ENCODE results near the gene XRCC4.
"Not testable (repeated sequence)": the region's sequence is repeated elsewhere in the genome, so short reads cannot be mapped to it uniquely, and the experiment has no call there.

The XRCC4 gene

DNA sequence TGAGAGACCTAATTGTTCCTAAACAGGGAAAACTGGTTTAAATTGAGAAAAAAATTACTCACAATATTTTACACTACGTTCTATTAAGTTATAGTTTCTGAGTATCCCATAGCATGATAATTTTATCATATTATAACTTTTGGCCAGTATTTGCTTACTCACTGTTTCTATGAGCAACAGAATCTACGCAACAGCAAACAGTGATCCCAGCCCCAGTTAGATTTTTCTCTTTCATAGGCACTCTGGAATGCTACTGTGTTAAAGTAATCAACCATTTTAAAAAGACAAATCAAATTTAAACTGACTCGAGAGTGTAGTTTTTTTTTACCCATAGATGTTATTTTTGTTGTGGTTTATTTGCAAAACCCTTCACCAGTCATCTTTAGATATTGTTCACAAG, 107.2 kb downstream of the XRCC4 start:
- DNase-seq (ENCODE audit: low spot score): no peak

DNA sequence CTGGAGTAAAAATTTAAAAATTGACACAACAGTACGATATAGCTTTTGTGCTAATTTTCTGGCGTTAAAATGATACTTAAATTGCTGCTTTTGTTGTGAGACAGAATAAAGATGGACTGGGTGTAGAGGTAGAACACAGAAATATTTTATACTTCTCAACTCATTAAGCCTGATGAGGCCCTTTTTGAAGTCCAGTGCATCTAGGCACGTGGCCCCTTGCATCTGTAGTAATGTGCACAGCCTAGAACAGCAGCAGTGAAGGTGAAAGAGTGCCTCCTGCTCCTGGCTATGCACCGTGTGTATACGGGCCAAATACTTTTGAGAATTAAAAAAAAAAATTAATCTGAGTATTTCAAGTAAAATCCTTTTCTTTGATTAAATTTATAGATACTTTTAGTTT, 115.6 kb downstream of the XRCC4 start:
- DNase-seq (ENCODE audit: low spot score): no peak

DNA sequence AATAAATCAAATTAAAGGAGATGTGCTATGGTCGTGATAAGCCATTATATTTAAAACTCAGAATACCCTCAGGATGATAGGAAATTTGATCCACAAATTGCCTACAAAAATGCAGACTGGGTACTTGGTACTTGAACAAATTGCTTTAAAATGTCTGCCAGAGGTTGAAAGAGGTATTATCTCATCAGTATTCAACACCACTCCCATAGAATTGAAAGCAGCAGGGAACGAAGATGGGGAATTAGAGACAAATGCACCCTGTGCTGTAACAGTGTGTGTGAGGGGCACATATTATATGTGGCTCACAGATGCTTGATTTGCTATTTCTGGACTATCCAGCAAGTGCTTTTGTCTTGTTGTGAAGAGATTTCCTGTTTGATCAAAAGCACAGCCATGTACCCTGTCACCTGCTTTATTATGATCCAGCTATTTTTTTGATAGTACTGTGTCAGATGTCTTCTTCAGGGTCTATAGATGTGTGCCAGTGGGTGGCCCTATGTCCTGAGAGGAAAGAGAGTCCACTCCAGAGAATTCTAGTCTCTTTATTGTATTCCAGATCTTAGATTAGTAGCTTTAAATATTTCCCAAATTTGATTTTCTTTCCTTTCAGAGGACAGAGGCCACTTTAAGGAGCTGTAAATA, 120.1 kb downstream of the XRCC4 start:
- no peak for DNase-seq (ENCODE audit: low spot score)

DNA sequence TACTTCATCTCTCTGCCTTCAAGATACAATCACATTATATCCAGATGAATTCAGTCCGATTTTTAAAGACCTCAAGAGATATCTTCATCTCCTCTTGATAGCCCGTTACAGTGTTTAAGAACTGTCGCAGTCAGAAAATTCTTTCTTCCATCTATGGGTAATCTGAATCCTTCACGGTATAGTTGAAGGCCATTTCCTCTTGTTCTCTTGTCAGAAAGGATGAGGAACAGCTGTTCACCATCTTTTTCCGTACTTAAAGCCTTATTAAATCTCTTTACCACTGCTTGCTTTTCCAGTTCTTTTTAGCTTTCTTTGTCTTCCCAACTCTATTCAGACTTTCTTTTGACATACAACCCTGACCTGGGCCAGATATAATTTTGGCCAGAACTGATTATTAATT, 121.8 kb downstream of the XRCC4 start:
- DNase-seq (ENCODE audit: low spot score): no peak

DNA sequence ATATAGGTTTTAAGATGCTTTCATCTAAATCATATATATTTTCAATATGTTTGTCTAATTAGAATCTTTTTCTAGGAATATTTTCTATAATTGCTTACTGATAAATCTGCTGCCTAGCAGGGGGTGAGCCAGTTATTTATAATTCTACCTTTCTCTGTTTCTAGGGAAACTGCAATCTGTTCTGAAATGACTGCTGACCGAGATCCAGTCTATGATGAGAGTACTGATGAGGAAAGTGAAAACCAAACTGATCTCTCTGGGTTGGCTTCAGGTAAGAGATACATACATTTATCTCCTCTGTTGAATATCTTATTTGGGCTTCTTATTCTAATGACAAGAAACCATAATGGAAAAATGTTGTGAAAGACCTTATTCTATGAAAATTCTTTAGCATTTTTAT, 127.3 kb downstream of the XRCC4 start:
- no peak for DNase-seq (ENCODE audit: low spot score)

DNA sequence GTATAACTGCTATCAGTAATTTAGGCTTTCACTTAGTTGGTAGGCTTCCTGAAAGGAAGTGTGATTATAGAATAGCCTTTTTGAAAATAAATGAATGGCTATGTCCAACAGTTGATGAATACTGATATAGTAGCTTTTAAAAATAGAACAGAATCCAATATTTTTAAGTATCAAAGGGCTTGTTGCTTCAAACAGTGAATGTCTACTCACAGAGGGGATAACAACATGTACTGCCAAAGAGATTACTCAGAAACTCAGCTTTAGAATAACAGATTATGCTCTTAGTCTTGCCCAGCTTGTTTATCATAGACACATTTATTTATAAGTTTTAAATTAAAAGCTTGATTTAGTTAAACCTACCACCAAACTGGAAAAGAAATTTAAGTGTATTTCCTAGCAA, 132.6 kb downstream of the XRCC4 start:
- DNase-seq (ENCODE audit: low spot score): no peak

DNA sequence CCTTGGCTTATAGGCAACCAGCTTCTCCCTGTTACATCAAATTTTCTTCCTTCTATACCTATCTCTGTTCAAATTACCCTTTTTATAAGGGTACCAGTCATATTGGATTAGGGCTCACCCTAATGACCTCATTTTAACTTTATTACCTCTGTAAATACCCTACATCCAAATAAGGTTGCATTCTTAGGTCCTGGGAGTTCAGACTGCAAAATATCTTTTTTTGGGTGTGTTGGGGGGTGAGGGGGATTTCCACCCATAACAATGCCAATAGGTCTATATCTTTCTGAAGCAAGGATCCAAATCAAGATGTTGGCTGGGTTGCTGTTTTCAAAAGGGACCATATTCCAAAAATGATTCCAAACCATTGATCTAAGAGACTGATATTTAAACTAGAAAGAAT, 141.7 kb downstream of the XRCC4 start:
- no peak for DNase-seq (ENCODE audit: low spot score)

DNA sequence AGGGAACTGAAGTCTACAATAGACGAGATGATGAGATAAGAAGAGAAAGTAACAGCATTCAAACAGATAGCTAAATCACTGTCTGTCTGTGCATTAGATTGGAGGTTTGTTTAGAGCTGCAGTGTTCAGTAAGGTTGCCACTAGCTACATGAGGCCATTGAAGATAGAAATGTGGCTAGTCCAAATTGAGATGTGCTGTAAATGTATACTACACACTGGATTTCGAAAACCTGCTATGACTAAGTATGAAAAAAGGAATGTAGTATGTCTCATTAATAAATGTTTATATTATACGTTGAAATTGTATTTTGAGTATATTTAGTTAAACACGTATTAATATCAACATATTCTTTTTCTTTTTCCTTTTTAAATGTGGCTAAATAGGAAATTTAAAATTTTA, 142.1 kb downstream of the XRCC4 start:
- no peak for DNase-seq (ENCODE audit: low spot score)

DNA sequence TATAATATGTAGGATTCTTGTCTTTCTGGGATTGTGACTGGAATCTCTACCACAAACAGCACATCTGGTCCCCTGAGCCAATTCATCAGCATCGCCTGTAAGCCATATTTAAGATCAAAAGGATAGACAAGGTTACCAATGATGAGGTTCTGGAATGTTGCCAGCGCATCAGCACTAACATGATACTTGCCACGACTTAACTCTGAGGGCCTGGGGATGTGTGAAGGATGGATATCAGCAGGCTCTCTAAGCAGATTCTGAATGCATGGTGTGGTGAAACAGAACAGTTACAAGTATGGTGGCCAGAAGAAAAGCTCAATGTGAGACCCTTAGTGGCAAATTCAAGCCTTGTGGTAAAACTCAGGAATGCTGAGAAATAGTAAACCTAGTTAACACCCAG, 143.0 kb downstream of the XRCC4 start:
- no peak for DNase-seq (ENCODE audit: low spot score)

DNA sequence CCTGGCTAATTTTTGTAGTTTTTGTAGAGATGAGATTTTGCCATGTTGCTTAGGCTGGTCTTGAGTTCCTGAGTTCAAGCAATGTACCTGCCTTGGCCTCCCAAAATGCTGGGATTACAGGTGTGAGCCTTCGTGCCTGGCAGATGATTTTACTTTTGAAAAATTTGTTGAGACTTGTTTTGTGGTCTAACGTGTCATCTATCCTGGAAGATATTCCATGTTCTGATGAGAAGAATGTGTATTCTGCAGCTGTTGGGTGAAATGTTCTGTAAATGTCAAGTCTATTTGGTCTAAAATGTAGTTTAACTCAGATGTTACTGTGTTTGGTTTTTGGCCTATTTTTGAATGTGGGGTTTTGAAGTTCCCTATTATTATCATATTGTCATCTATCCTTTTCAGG, 145.6 kb downstream of the XRCC4 start:
- no peak for DNase-seq (ENCODE audit: low spot score)

DNA sequence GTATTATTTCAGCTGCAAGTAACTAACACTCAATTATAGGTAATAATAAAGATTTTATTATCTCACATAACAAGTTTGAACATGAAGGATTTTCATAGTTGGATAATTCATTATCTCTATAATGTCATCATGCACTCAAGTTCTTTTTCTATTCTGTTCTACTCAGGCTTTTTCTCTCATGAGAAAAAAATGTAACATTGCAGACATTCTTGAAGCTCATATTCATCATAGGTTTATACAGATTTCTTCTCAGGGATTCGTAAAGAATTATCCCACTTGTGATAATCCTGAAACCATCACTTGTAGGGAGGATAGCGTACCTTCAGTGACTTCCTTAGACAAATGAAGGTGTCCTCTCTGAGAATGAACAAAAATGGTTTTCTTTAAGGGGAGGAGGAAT, 150.3 kb downstream of the XRCC4 start:
- no peak for DNase-seq (ENCODE audit: low spot score)

DNA sequence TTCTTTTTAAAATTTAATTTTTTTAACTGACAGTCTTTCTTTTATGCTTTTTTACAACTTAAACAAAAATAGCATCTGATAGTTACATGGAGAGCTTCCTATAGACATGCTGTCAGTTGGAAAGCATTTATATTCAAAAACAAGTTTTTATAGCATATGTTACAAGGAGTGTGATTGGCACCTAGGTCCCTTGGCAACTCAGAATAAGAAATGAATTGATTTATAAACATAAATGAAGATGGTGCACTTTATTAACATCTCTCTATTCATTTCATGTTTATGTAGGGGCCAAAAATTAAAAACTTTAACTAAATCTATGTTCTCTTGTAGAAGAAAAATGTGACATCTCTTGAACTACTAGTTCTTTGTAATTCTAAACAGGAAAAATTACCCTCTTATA, 153.2 kb downstream of the XRCC4 start:
- DNase-seq (ENCODE audit: low spot score): no peak

DNA sequence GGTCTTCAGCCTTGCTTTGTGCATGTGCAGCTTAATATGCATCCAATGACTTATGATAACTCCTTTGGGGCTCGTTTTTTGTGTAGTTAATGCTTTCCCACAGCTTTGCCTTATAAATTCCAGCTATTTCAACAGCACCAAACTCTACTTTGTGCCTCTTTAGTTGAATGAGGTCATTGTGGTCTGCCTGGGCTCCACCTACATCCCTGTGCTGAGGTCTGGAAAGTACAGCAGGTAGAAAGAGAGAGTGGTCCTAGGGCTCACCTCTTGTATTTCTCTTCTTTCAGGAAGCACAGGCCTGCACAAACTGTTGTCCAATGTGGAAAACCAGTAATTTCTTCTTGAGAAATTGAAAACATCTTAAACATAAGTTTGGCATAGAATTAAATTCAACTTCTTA, 167.2 kb downstream of the XRCC4 start:
- DNase-seq (ENCODE audit: low spot score): no peak

DNA sequence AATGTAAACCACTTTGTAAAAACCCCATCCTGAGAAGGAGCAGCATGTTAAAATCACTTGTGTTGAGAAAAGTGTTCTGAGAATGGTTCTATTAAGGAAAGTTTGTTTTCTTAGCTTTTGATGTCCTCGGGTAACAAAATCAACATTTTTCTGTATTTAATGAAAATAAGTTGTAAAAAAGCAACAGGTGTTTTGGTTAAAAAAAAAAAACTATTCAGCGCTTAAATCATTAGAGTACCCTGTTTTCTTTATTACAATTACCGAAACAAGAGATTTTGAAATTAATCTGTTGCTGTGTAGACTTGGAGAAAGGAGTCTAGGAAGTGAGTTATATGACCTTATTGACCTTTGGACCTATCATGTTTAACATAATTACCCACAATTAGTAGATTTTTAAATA, 167.7 kb downstream of the XRCC4 start:
- DNase-seq (ENCODE audit: low spot score): no peak

DNA sequence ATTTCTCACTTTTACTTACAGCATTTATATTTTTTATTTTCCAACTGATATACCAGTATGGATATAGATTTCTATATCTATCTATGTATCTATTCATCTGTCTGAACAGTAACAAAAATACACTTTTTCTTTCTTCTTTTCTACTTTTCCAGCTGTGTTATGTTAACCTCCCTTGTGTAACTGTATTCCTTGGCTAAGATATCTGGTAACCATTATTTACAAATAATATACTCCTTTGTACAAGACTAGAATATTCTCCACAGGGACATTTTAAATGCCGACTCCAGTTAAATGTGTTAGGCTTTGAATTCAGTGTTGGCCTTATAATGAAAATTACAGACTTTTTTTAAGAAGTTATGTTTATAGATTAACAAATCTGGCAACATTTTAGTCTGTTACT, 168.7 kb downstream of the XRCC4 start:
- no peak for DNase-seq (ENCODE audit: low spot score)

DNA sequence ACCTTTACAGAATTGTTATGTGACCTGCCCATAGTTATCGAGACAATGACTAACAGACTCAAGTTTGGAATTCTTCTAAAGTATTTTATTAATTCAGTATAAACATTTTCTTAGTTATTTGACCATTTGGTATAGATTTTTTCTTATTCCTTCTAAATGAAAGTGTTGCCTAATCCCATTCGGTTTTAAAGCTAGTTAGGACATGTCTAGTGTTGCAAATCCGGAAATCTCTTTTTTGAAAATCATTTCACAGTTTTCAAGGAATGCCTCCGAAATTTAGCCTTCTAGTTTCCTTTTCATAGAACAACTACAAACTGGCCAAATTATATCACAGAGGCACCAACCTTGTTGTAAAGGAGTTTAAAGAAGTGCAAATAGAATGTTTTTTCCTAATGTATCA, 171.8 kb downstream of the XRCC4 start:
- DNase-seq (ENCODE audit: low spot score): no peak

DNA sequence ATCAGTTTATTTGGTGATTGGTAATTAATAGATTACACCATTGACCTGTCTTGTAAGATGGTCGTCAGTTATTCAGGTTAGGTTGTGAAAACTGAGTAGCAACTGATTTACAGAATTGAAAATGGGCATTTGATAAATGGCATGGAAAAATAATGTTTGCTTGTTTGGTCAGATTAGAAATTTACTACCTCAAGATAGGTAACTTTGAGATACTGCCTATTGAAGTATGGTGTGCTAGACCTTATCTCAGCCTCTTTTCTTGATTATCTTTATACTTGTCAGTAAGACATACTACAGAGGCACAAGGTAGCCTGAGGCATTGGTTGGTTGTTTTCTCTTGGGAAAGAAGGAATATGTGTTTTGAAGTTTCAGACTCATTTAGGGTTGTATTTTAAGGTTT, 174.5 kb downstream of the XRCC4 start:
- DNase-seq (ENCODE audit: low spot score): no peak

DNA sequence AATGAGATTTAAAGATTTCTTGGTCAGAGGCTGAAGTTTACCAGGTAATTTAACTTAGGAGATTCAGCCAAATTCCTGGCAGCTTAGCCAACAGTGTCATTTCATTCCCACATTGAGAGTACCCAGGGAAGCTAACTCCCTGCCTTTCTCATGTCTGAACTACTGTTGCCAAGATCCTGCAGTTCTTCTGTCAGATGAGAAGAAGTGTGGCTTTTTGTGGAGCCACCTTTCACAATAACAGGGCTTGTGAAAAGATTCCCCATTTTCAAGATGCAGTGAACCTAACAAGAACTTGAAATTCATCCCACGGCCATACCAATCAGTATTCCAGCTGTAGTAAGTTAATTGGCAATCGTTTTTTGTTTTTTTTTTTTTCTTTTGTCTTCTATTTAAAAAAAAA, 176.4 kb downstream of the XRCC4 start:
- DNase-seq (ENCODE audit: low spot score): no peak

DNA sequence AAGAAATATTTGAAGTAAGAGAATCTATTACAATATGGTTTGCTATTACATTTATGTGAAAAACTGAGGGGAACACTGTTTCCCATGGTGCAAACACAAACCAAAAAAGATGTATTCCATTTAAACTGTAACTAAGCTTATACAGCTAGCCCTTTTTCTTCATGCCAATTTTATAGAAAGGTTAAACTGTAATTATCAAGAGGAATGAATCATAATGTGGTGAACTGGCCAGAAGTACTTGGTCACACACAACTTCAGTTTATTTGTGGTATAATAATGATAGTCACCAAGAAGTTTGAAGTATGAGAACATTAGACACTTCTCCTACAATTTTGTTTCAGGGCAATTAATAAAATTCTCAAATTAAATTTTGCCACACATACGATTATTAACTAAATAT, 177.9 kb downstream of the XRCC4 start:
- DNase-seq (ENCODE audit: low spot score): no peak

DNA sequence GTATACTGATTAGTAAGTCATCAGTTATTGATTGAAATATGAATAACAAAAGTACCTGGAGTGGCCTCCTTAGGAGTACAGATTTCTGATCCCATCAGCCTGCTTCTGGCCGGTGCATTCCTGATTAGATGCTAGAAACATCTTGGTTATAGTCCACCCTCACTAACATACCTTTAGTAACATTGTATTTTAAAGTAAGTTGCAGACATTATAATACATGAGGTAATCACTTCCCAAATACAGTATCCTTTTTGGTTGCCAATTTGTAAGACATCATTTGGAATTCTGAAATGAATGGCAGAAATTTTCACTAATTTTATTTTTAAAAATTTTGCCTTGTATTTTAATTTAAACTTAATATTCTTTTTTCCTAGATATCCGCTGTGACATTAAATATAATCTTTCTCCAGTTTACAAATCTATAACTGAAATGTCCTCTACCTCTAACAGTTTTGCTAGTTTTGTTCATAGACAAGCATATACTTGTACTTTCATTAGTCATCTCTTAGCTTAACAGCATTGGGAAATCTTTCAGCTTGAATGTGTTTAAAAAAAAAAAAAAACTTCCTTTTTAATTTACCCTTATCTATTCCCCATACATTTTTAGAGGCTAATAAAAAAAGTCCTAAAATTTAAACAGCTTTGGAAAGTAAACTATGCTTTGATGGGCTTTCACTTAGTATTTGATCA, 178.9 kb downstream of the XRCC4 start:
- no peak for DNase-seq (ENCODE audit: low spot score)

DNA sequence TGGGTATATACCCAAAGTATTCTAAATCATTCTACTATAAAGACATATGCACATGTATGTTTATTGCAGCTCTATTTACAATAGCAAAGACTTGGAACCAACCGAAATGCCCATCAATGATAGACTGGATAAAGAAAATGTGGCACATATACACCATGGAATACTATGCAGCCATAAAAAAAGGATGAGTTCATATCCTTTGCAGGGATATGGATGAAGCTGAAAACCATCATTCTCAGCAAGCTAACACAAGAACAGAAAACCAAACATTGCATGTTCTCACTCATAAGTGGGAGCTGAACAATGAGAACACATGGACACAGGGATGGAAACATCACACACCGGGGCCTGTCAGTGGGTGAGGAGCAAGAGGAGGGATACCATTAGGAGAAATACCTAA, 180.3 kb downstream of the XRCC4 start:
- DNase-seq (ENCODE audit: low spot score): not testable (repeated sequence)

DNA sequence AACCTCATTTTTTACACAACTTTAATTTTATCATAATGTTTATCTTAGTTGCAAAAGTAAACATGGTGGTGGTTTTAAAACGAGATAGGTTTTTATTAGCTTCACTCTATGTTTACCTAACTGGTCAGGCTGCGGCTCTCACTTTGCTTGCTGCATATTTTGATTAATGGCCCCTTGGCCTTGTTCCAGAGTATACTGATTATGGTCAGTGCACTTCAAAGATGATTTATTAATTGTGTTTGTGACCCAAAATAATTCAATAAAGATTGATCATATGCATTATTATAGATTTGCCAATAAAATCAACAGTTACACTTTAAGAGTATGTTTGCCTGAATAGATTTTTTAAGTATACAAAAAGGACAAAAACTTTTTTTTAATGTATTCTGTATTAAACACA, 188.0 kb downstream of the XRCC4 start:
- no peak for DNase-seq (ENCODE audit: low spot score)

DNA sequence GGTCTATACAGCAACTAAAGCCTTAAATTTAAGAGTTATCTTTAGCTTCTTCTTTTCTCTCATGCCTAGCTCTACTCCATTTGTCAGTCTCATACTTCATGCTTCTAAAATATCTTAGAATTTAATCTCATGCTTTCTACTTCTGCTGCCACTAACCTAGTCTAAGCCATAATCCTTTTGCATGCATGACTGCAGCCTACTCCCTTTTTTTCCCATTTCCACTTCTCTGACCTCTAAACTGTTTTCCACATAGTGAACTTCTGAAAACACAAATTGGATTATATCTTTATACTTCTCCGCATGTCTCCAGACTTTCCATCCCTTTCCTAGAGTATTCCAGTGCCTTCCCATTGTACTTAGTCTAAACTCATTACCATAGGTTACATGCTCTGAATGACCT, 193.0 kb downstream of the XRCC4 start:
- DNase-seq (ENCODE audit: low spot score): no peak

DNA sequence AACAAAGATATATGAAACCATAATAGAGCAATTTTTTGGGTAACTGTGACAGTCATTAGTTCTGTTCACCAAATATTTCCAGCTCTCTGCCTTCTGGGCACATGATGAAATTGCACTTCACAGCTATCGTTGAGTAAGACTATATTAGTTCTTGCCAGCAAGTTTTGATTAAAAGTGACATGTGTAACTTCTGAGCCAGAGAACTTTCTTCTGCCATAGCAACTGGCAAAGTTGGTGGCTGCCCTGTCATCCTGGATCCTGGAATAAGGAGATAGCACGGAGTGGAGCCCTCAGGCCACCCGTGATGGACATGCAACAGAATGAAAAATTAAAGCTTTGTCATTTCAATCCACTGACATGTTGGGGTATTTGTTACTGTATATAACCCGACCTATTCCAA, 199.8 kb downstream of the XRCC4 start:
- no peak for DNase-seq (ENCODE audit: low spot score)
